ENCODE data around the gene SPNS3.

DNA sequence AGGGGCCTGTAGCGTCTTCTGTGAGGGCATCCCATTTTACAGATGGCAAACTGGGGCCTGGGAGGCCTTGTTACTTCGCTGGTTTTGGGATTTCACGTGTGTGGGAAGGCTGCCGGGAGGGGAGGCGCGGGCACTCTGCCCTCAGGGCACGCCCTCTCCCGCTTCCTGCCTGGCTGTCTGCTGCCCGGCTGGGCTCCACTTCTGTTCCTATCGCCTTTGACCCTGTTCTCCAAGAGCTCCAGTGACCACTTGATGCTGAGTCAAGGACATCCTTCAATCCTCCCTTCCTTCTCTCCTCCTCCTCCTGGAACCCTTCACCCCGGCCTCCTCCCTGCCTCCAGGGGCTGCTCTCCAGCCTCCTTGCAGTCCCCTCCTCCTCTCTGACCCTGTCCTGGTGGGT, 16.0 kb downstream of the SPNS3 start:
- TF ChIP-seq, protein P1, sequence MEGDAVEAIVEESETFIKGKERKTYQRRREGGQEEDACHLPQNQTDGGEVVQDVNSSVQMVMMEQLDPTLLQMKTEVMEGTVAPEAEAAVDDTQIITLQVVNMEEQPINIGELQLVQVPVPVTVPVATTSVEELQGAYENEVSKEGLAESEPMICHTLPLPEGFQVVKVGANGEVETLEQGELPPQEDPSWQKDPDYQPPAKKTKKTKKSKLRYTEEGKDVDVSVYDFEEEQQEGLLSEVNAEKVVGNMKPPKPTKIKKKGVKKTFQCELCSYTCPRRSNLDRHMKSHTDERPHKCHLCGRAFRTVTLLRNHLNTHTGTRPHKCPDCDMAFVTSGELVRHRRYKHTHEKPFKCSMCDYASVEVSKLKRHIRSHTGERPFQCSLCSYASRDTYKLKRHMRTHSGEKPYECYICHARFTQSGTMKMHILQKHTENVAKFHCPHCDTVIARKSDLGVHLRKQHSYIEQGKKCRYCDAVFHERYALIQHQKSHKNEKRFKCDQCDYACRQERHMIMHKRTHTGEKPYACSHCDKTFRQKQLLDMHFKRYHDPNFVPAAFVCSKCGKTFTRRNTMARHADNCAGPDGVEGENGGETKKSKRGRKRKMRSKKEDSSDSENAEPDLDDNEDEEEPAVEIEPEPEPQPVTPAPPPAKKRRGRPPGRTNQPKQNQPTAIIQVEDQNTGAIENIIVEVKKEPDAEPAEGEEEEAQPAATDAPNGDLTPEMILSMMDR (IDR thresholded peaks at IDR 0.05): no peak
- TF ChIP-seq POLR2A (IDR thresholded peaks at IDR 0.05) (no peak), EP300 (IDR thresholded peaks at IDR 0.05) (no peak)
